HUES64 (cell line): Measurements from ENCODE around the gene CELF1.
"Not testable (repeated sequence)": the region's sequence is repeated elsewhere in the genome, so short reads cannot be mapped to it uniquely, and the experiment has no call there.

Experiments used
- H3K27ac ChIP-seq: 2 replicates; pipeline ENCODE4 v1.7.0; 2013; ENCODE audit warnings: low read depth, low read length, inconsistent platforms
- H3K27me3 ChIP-seq: 2 replicates; pipeline ENCODE4 v1.6.1; 2013; ENCODE audit warnings: mild to moderate bottlenecking, low read length; ENCODE audit not compliant: insufficient read depth
- H3K36me3 ChIP-seq: 2 replicates; pipeline ENCODE4 v1.6.1; 2013; ENCODE audit warnings: mild to moderate bottlenecking, low read length; ENCODE audit not compliant: insufficient read depth
- H3K4me1 ChIP-seq: 2 replicates; pipeline ENCODE4 v1.6.1; 2013; ENCODE audit warnings: mild to moderate bottlenecking, low read length, moderate library complexity; ENCODE audit not compliant: insufficient read depth
- H3K4me3 ChIP-seq: 2 replicates; pipeline ENCODE4 v1.5.1; 2013; ENCODE audit warnings: mild to moderate bottlenecking, low read length, moderate library complexity
- H3K9ac ChIP-seq: 2 replicates; pipeline ENCODE4 v1.6.1; 2013; ENCODE audit warnings: mild to moderate bottlenecking, low read depth, low read length
- H3K9me3 ChIP-seq: 2 replicates; pipeline ENCODE4 v1.6.1; 2013; ENCODE audit warnings: low read depth, low read length; ENCODE audit not compliant: insufficient read depth
- WGBS: fragments of 150-250, 120-280 bp; methylation state at CpG from one replicate; pipeline ENCODE4 v1.1.7; 2013; ENCODE audit warnings: missing lambda C conversion rate; 5-methylcytosine and 5-hydroxymethylcytosine counted together

The CELF1 gene

DNA sequence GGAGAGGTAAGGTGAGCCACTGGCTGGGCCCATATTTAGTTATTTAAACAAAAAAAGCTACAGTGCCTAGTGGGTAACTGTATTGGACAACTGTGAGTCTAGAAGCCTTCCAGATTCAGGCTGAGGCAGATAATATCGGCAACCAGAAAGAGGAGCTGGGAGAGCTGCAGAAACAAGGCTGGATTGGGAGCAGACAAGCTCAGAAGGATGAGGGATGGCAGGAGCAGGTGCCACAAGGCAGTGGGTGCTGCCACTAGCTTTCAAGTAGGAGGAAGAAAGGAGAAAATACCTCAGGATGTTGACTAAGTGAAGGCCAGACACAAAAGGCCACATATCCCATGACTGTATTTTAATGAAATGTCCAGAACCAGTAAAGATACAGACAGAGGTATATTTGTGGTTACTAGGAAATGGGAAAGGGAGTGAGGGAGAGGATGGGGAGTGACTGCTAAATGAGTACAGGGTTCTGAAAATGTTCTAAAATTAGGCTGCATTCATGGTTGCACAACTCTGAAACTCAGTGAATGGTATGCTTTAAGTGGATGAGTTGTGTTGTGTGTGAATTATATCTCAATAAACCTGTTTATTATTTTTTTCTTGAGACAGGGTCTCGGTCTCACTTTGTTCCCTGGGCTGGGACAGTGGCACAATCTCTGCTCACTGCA, 92.2 kb downstream of the CELF1 start:
- no peaks in the 10 kb centered on the region for H3K9me3 ChIP-seq
- no peaks in the 10 kb centered on the region for H3K27me3 ChIP-seq
- WGBS = 97% methylated on average over 2 of the region's 2 CpGs
- H3K36me3 ChIP-seq = peaks cover 23% of the 10 kb centered on the region
- no peak overlapping the region for H3K4me3 ChIP-seq
- H3K4me1 ChIP-seq = peaks cover 12% of the 10 kb centered on the region; the same call in 1 of the 2 replicates
- H3K9ac ChIP-seq = no peak overlapping the region
- H3K27ac ChIP-seq = no peak overlapping the region

DNA sequence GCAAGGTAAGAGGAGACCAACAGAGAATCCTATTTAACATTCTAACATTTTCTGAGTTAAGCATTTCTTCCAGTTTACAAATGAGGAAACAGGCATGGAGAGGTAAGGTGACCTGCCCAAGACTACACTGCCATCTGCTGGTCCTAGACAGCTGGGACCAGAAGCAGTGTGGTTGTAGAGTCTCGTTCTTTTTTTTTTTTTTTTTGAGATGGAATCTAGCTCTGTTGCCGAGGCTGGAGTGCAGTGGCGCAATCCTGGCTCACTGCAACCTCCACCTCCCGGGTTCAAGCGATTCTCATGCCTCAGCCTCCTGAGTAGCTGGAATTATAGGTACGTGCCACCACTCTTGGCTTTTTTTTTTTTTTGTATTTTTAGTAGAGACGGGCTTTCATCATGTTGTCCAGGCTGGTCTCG, 98.7 kb downstream of the CELF1 start:
- H3K4me1 ChIP-seq, H3K4me3 ChIP-seq, H3K9me3 ChIP-seq, H3K27me3 ChIP-seq, H3K36me3 ChIP-seq, H3K9ac ChIP-seq, H3K27ac ChIP-seq: not testable (repeated sequence)
- WGBS = 68% methylated on average over 7 of the region's 8 CpGs

GRCh38 chr11:47453365-47453764, 99.6 kb downstream of the CELF1 start:
- 97% methylated on average over 8 of the region's 8 CpGs for WGBS
- no peaks in the 10 kb centered on the region for H3K4me1 ChIP-seq
- no peaks in the 10 kb centered on the region for H3K27me3 ChIP-seq
- no peak overlapping the region for H3K4me3 ChIP-seq
- no peak overlapping the region for H3K27ac ChIP-seq
- no peaks in the 10 kb centered on the region for H3K9me3 ChIP-seq
- no peaks in the 10 kb centered on the region for H3K36me3 ChIP-seq
- H3K9ac ChIP-seq = no peak overlapping the region

DNA sequence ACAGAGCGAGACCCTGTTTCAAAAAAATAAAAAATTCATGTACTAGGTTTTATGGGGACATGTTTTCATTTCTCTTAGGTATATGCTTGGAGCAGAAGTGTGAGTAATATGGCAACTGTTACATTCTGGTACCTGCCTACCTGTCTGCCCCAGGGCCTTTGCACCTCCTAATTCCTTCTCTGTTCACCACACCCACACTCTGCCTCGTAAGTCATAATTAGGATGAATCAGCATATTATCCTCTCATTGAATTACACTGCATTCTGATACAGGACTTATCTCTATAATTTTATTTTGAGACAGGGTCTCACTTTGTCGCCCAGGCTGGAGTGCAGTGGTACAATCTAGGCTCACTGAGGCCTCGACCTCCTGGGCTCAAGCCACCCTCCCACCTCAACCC, 100.9 kb downstream of the CELF1 start:
- no peaks in the 10 kb centered on the region for H3K4me1 ChIP-seq
- H3K9me3 ChIP-seq = no peaks in the 10 kb centered on the region
- H3K4me3 ChIP-seq = no peak overlapping the region
- H3K27me3 ChIP-seq = no peaks in the 10 kb centered on the region
- WGBS = 96% methylated on average over 4 of the region's 4 CpGs
- no peak overlapping the region for H3K27ac ChIP-seq
- H3K36me3 ChIP-seq = no peaks in the 10 kb centered on the region
- H3K9ac ChIP-seq = no peak overlapping the region

DNA sequence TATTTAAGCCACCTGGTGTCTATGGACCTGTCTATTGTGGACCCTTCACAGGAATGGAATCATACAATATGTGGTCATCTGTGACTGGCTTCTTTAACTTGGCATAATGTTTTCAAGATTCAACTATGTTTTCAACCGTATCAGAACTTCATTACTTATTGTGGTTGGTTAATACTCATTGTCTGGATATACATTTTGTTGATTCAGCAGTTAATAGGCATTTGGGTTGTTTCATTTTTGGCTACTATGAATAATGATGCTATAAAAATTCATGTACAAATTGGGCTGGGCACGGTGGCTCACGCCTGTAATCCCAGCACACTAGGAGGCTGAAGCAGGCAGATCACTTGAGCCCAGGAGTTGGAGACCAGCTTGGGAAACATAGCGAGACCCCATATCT, 101.5 kb downstream of the CELF1 start:
- no peak overlapping the region for H3K9ac ChIP-seq
- H3K36me3 ChIP-seq = no peaks in the 10 kb centered on the region
- H3K27me3 ChIP-seq = no peaks in the 10 kb centered on the region
- H3K27ac ChIP-seq = no peak overlapping the region
- WGBS = 94% methylated on average over 3 of the region's 4 CpGs
- H3K9me3 ChIP-seq = no peaks in the 10 kb centered on the region
- H3K4me3 ChIP-seq = no peak overlapping the region
- H3K4me1 ChIP-seq = no peaks in the 10 kb centered on the region

GRCh38 chr11:47449541-47449940, 103.4 kb downstream of the CELF1 start:
- no peaks in the 10 kb centered on the region for H3K27me3 ChIP-seq
- WGBS = 94% methylated on average over 7 of the region's 8 CpGs
- H3K27ac ChIP-seq = no peak overlapping the region
- H3K9ac ChIP-seq = no peak overlapping the region
- H3K36me3 ChIP-seq = no peaks in the 10 kb centered on the region
- no peaks in the 10 kb centered on the region for H3K4me1 ChIP-seq
- H3K9me3 ChIP-seq = no peaks in the 10 kb centered on the region
- H3K4me3 ChIP-seq = no peak overlapping the region

GRCh38 chr11:47448566-47449427, 104.1 kb downstream of the CELF1 start, which contains the start of gene RAPSN:
Gene RAPSN, minus strand, starts transcription at chr11:47449136. Its CDS starts 172 bp downstream, at chr11:47448964.
- Histone ChIP-seq H3K4me3 (no peak within 1 kb of the TSS), H3K9ac (no peak within 1 kb of the TSS; the same call in 1 of the 2 replicates), H3K27ac (no peak within 1 kb of the TSS), H3K36me3 (no peaks in the 10 kb centered on the region), H3K4me1 (no peaks in the 10 kb centered on the region), H3K27me3 (no peaks in the 10 kb centered on the region), H3K9me3 (no peaks in the 10 kb centered on the region)
- 91% methylated on average over 32 of the region's 32 CpGs for WGBS

GRCh38 chr11:47447906-47448305, 105.0 kb downstream of the CELF1 start:
- no peak overlapping the region for H3K9ac ChIP-seq
- H3K27ac ChIP-seq = no peak overlapping the region
- no peaks in the 10 kb centered on the region for H3K27me3 ChIP-seq
- H3K4me1 ChIP-seq = no peaks in the 10 kb centered on the region
- H3K4me3 ChIP-seq = no peak overlapping the region
- WGBS = 93% methylated on average over 12 of the region's 12 CpGs
- no peaks in the 10 kb centered on the region for H3K9me3 ChIP-seq
- no peaks in the 10 kb centered on the region for H3K36me3 ChIP-seq

DNA sequence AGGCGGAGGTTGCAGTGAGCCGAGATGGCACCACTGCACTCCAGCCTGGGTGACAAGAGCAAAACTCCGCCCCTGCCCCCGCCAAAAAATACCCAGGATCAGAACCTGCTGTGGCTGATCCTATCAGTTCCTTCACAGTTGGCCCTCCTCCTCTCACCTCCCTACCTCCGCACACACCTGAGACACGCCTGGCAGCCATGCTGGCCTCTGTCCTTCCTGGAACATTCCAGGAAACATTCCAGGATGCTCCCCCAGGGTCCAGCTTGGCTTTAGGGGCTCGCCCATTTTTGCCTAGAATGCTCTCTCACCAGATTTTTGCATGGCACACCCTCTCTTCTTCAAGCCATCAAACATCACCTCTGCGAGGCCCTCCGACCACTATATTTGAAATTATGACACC, 106.1 kb downstream of the CELF1 start:
- H3K9ac ChIP-seq = no peak overlapping the region
- no peak overlapping the region for H3K4me3 ChIP-seq
- no peaks in the 10 kb centered on the region for H3K36me3 ChIP-seq
- no peaks in the 10 kb centered on the region for H3K27me3 ChIP-seq
- H3K4me1 ChIP-seq = no peaks in the 10 kb centered on the region
- H3K9me3 ChIP-seq = no peaks in the 10 kb centered on the region
- no peak overlapping the region for H3K27ac ChIP-seq
- WGBS = 93% methylated on average over 9 of the region's 9 CpGs

GRCh38 chr11:47445840-47446239, 107.1 kb downstream of the CELF1 start:
- Histone ChIP-seq H3K27me3 (no peaks in the 10 kb centered on the region), H3K9me3 (no peaks in the 10 kb centered on the region), H3K4me3 (no peak overlapping the region), H3K4me1 (no peaks in the 10 kb centered on the region), H3K9ac (no peak overlapping the region), H3K27ac (no peak overlapping the region), H3K36me3 (no peaks in the 10 kb centered on the region)
- 97% methylated on average over 4 of the region's 4 CpGs for WGBS

- Histone ChIP-seq H3K27ac (no peak overlapping the region), H3K36me3 (no peaks in the 10 kb centered on the region), H3K9ac (no peak overlapping the region), H3K27me3 (no peaks in the 10 kb centered on the region), H3K4me1 (no peaks in the 10 kb centered on the region), H3K9me3 (no peaks in the 10 kb centered on the region), H3K4me3 (no peak overlapping the region)
- 95% methylated on average over 3 of the region's 3 CpGs for WGBS
These were observed 109.1 kb downstream of the CELF1 start for GRCh38 chr11:47443817-47444216.
